GM12892 (cell line): ENCODE results near the gene ARHGAP27.

Experiments
- POLR2A ChIP-seq: IDR thresholded peaks from 2 replicates; pipeline ENCODE4 v1.6.1; 2011; ENCODE audit warnings: low read depth, low read length, control low read depth
- POLR2AphosphoS5 ChIP-seq: IDR thresholded peaks from 2 replicates; pipeline ENCODE4 v1.6.1; 2011; ENCODE audit warnings: low read depth, low read length, control low read depth

DNA sequence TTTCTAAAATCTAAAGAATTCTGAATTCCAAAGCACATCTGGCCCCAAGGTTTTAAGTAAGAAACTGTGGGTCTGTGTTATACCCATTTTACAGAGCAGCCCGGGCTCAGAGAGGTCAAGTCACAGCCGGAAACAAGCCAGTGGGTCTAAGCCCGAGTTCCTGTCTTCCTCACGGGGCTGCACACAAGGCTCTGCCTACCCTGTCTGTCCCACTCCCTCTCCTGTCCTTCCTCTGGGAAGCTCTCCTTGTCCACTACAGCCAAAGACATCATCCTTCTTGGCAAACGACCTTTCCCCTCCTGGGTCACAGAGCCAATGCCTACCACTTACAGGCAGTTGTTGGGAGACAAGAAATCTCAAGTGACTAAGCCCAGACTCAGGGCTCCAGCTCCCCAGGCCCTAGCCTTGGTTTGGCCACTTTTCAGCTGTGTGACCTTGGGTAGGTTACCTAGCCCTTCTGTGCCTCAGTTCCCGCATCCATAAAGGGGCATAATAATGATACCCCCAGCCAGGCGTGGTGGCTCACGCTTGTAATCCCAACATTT is 60.3 kb downstream of the ARHGAP27 start:
- TF ChIP-seq POLR2AphosphoS5 = no peak
- TF ChIP-seq POLR2A = no peak
